Neutrophil (primary cell): ENCODE results near the gene SGCA.

Experiments used
- H3K27ac ChIP-seq: fragments of 200-600 bp; sonication (generic); 2 replicates; pipeline ENCODE4 v1.5.1; 2016; ENCODE audit warnings: mild to moderate bottlenecking, moderate library complexity
- H3K27me3 ChIP-seq: fragments of 200-600 bp; sonication (generic); 2 replicates; pipeline ENCODE4 v1.6.0; 2016; ENCODE audit warnings: mild to moderate bottlenecking
- H3K36me3 ChIP-seq: fragments of 200-600 bp; sonication (generic); 2 replicates; pipeline ENCODE4 v1.5.1; 2017
- H3K4me1 ChIP-seq, 2 experiments: fragments of 200-600 bp in 1 of 2; sonication (generic) in 1 of 2; 1 replicate in 1 of 2; 2 replicates in 1 of 2; pipeline versions ENCODE4 v1.5.1 to v1.6.1; 2013 to 2016; ENCODE audit warnings: low read depth in 1 of 2, low read length in 1 of 2, mild to moderate bottlenecking in 1 of 2, moderate library complexity in 1 of 2; ENCODE audit not compliant: control insufficient read depth in 1 of 2, insufficient read depth in 1 of 2
- H3K4me3 ChIP-seq, 2 experiments: fragments of 200-600 bp in 1 of 2; sonication (generic) in 1 of 2; 1 replicate in 1 of 2; 2 replicates in 1 of 2; pipeline ENCODE4 v1.5.1; 2013 to 2016; ENCODE audit warnings: low read depth in 1 of 2, low read length in 1 of 2, mild to moderate bottlenecking in 1 of 2, moderate library complexity in 1 of 2
- H3K9me3 ChIP-seq: fragments of 200-600 bp; sonication (generic); 2 replicates; pipeline ENCODE4 v1.5.1; 2016
- TF ChIP-seq, protein P1 (sequence below): fragments of 200-600 bp; sonication (generic); IDR thresholded peaks from 2 replicates; pipeline ENCODE4 v1.5.1; 2016; ENCODE audit warnings: antibody characterized with exemption

Gene SGCA

DNA sequence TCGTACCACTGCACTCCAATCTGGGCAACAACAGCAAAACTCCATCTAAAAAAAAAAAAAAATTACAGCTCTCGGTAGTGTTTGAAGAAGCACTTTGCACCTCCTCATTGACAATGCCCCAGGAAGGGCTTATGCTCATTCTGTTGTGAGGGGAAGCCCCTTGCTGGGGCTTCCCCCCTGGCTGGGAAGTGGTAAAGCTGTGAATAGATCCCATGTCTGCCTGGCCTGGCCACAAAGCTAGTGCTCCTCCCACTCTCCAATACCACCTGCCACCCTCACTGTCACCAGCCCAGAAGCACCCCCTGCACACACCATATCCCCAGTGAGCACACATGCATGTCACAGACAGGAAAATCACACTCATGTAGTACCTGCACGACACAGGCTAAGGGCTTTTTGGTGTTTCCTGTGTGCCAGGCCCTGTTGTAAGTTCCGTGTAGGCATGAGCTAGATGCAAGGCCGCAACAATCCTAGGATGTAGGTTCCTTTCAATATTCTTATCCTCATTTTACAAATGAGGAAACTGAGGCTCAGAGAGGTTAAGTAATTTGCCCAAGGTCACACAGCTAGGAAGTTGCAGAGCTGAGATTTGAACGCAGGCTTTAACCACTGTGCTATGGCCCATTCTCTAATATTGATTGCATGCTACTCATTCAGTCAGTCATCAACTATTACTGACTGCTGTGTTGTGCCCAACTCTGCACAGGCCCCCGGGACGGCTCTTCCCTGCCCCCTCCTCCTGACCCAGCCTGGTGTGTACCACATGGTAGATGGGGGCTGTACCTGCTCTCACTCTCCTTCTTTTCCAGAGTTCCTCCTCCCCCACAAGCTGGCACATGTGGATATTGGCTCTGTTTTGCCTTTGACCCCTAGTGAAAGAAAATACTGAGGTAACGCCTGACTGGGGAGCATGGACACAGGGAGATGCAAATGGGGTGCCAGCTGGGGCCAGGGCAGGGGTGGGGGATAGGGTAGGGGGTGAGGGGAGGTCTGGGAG lies 47.5 kb downstream of the SGCA start:
- H3K27me3 ChIP-seq = peaks cover 34% of the 10 kb centered on the region
- no peaks in the 10 kb centered on the region for H3K9me3 ChIP-seq
- H3K4me3 ChIP-seq = no peak overlapping the region
- no peaks in the 10 kb centered on the region for H3K36me3 ChIP-seq
- H3K27ac ChIP-seq = no peak overlapping the region
- no peaks in the 10 kb centered on the region for H3K4me1 ChIP-seq
- TF ChIP-seq, protein P1, sequence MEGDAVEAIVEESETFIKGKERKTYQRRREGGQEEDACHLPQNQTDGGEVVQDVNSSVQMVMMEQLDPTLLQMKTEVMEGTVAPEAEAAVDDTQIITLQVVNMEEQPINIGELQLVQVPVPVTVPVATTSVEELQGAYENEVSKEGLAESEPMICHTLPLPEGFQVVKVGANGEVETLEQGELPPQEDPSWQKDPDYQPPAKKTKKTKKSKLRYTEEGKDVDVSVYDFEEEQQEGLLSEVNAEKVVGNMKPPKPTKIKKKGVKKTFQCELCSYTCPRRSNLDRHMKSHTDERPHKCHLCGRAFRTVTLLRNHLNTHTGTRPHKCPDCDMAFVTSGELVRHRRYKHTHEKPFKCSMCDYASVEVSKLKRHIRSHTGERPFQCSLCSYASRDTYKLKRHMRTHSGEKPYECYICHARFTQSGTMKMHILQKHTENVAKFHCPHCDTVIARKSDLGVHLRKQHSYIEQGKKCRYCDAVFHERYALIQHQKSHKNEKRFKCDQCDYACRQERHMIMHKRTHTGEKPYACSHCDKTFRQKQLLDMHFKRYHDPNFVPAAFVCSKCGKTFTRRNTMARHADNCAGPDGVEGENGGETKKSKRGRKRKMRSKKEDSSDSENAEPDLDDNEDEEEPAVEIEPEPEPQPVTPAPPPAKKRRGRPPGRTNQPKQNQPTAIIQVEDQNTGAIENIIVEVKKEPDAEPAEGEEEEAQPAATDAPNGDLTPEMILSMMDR = no peak

GRCh38 chr17:50214976-50215760 lies 49.4 kb downstream of the SGCA start:
- no peaks in the 10 kb centered on the region for H3K36me3 ChIP-seq
- TF ChIP-seq, protein P1 = no peak
- H3K27me3 ChIP-seq = peaks cover 31% of the 10 kb centered on the region
- H3K27ac ChIP-seq = no peak overlapping the region
- H3K9me3 ChIP-seq = no peaks in the 10 kb centered on the region
- H3K4me1 ChIP-seq = no peaks in the 10 kb centered on the region
- H3K4me3 ChIP-seq = no peak overlapping the region

GRCh38 chr17:50217591-50217990 lies 51.8 kb downstream of the SGCA start:
- Histone ChIP-seq H3K36me3 (no peaks in the 10 kb centered on the region), H3K9me3 (no peaks in the 10 kb centered on the region), H3K4me1 (peaks cover 11 to 13% of the 10 kb centered on the region in 2 experiments), H3K4me3 (no peak overlapping the region), H3K27me3 (peaks cover 7% of the 10 kb centered on the region), H3K27ac (no peak overlapping the region)
- TF ChIP-seq, protein P1 = no peak

DNA sequence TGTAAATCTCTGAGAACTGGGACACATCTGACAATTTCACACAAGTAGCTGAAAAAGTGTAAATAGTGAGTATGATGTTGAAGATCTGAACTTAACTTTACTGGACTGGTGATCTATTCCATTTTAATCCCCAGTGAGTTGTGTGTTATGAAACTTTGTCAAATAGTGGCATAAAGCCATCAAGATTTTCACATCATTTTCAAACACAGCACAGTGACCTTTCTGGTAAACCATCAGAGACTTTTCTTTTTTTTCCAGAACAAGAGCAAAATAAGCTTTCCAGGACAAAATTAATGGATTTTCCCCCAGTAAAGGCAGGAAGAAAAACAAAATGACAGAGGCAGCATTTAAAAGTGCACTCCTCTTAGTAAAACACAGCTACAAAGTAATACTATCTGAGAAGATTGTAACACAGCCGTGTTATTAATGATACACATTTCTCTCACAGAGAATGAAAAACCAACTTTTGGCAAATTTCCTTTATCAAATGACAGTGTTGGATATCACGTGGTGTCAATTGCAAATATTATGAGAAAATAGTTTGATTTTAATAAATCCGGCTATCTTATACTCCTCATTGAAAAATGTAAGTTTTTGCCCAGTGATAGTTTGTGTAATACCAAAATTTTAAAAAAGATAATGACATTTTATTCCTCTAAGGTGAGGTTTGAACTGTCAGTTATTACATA lies 52.4 kb downstream of the SGCA start:
- H3K4me3 ChIP-seq = no peak overlapping the region
- H3K27ac ChIP-seq = no peak overlapping the region

More for the DNA sequence above, 52.4 kb downstream of the SGCA start:
- peaks cover 6% of the 10 kb centered on the region for H3K27me3 ChIP-seq
- TF ChIP-seq, protein P1 = no peak
- peaks cover 11 to 13% of the 10 kb centered on the region in 2 experiments for H3K4me1 ChIP-seq
- no peaks in the 10 kb centered on the region for H3K9me3 ChIP-seq
- no peaks in the 10 kb centered on the region for H3K36me3 ChIP-seq
